BJ (cell line): ENCODE measurements around the gene TSPAN10. TPM values are rescaled to one million over a fixed set of nuclear protein-coding genes. Genes with fewer than 3 reads are reported as not detected.

Experiments used
- CTCF ChIA-PET: fragments of 350-600 bp; formaldehyde crosslinking; extraction: SDS; loops from one replicate; lab custom pipeline; 2021; ENCODE audit warnings: antibody characterized with exemption, inconsistent platforms; lab: Yijun Ruan, JAX
- POLR2A ChIA-PET: fragments of 300-600 bp; sonication (Branson Sonifier 250); formaldehyde crosslinking; extraction: SDS; loops from one replicate; lab custom pipeline; 2021; ENCODE audit warnings: antibody characterized with exemption; lab: Charles Lee
- DNase-seq: peaks from one replicate; pipeline ENCODE4 v3.0.0-alpha.2; 2011; ENCODE audit warnings: low read depth
- H3K27me3 ChIP-seq: 2 replicates; pipeline ENCODE4 v1.6.0; 2011; ENCODE audit warnings: low read length; ENCODE audit not compliant: control insufficient read depth, insufficient read depth
- H3K36me3 ChIP-seq: 2 replicates; pipeline ENCODE4 v1.5.1; 2011; ENCODE audit warnings: low read length; ENCODE audit not compliant: control insufficient read depth, insufficient read depth
- H3K4me3 ChIP-seq: 2 replicates; pipeline ENCODE4 v1.5.1; 2011; ENCODE audit warnings: low read depth, mild to moderate bottlenecking, control low read depth, low read length
- CTCF ChIP-seq: IDR thresholded peaks from 2 replicates; pipeline ENCODE4 v1.5.1; 2011; ENCODE audit warnings: low read depth, mild to moderate bottlenecking, control low read depth, inconsistent platforms, low read length, moderate library complexity; ENCODE audit not compliant: insufficient read depth
- polyA plus RNA-seq: library from polyadenylated mRNA; depleted of rRNA; stranded (reverse); fragments of >200 nt; gene quantifications from 2 replicates; pipeline ENCODE4 v1.2.3, GENCODE V29; 2011

The TSPAN10 gene
- polyA plus RNA-seq, 1 experiment = 3.0 TPM

- no peaks in the 10 kb centered on the region for H3K27me3 ChIP-seq
- ChIA-PET POLR2A (no interaction called here), CTCF (interaction anchor here (1.6 to 2.2 kb wide), 3 partner anchors 8 to 56 kb away, joined by 4 to 7 read pairs (median 4); partner anchors contain the start of gene FAAP100)
- H3K36me3 ChIP-seq = peaks cover 24% of the 10 kb centered on the region
- no peak for DNase-seq
- no peak for TF ChIP-seq CTCF
- no peak overlapping the region for H3K4me3 ChIP-seq
These were observed 28.9 kb upstream of the TSPAN10 start for GRCh38 chr17:81608082-81608481.

GRCh38 chr17:81608605-81609004 lies 28.4 kb upstream of the TSPAN10 start:
- Histone ChIP-seq H3K4me3 (no peak overlapping the region), H3K36me3 (peaks cover 24% of the 10 kb centered on the region), H3K27me3 (no peaks in the 10 kb centered on the region)
- DNase-seq = no peak
- no peak for TF ChIP-seq CTCF
- POLR2A ChIA-PET = no interaction called here
- CTCF ChIA-PET = interaction anchor here (2.2 kb wide), 1 partner anchor 8 kb away, joined by 7 read pairs; no protein-coding TSS in a partner anchor

- Histone ChIP-seq H3K36me3 (peaks cover 19% of the 10 kb centered on the region), H3K27me3 (no peaks in the 10 kb centered on the region), H3K4me3 (no peak overlapping the region)
- ChIA-PET CTCF (interaction anchor here (2.2 kb wide), 1 partner anchor 9 kb away, joined by 7 read pairs; no protein-coding TSS in a partner anchor), POLR2A (no interaction called here)
- TF ChIP-seq CTCF = no peak
- DNase-seq = no peak
These were observed 27.3 kb upstream of the TSPAN10 start for GRCh38 chr17:81609541-81610311.

GRCh38 chr17:81612172-81612970 lies 24.6 kb upstream of the TSPAN10 start:
- ChIA-PET POLR2A (no interaction called here), CTCF (interaction anchor here (1.4 to 3.8 kb wide), 2 partner anchors 11 to 12 kb away, joined by 3 to 22 read pairs; no protein-coding TSS in a partner anchor)
- Histone ChIP-seq H3K4me3 (no peak overlapping the region), H3K36me3 (peaks cover 15% of the 10 kb centered on the region), H3K27me3 (no peaks in the 10 kb centered on the region)
- DNase-seq = no peak
- no peak for TF ChIP-seq CTCF

- CTCF ChIA-PET = interaction anchor here (3.8 kb wide), 1 partner anchor 15 kb away, joined by 22 read pairs; no protein-coding TSS in a partner anchor
- DNase-seq = no peak
- TF ChIP-seq CTCF = no peak
- Histone ChIP-seq H3K27me3 (no peaks in the 10 kb centered on the region), H3K4me3 (no peak overlapping the region), H3K36me3 (peaks cover 10% of the 10 kb centered on the region; the same call in 1 of the 2 replicates)
- POLR2A ChIA-PET = no interaction called here
These were observed 21.5 kb upstream of the TSPAN10 start for GRCh38 chr17:81615401-81615930.
